Heart right ventricle (tissue), 16 donors: ENCODE data around the gene MB. TPM values are rescaled to one million over a fixed set of nuclear protein-coding genes. Genes with fewer than 3 reads are reported as not detected.

Source experiments
- ATAC-seq, 8 donors: fragments of 200-7000 bp; cut with Tn5 transposase; one replicate each; pipeline ENCODE4 v1.9.1; 2020; ENCODE audit warnings: mild to moderate bottlenecking in 8 of 8, moderate library complexity in 8 of 8, moderate number of reproducible peaks in 1 of 8
- DNase-seq, 2 donors: peaks; one replicate each; pipeline ENCODE4 v3.0.0-alpha.2; 2020
- H3K27ac ChIP-seq, 10 donors: fragments of 200-600 bp; sonication (generic) in 2 of 10; one replicate each; pipeline versions ENCODE4 v1.5.0 to v1.8.0; 2020 to 2022; ENCODE audit warnings: mild to moderate bottlenecking in 3 of 10
- H3K27me3 ChIP-seq, 7 donors: fragments of 200-600 bp; one replicate each; pipeline ENCODE4 v1.8.0; 2021 to 2022; ENCODE audit warnings: mild to moderate bottlenecking in 2 of 7
- H3K36me3 ChIP-seq, 9 donors: fragments of 200-600 bp; sonication (generic) in 1 of 9; one replicate each; pipeline versions ENCODE4 v1.5.0 to v1.8.0; 2020 to 2022; ENCODE audit warnings: mild to moderate bottlenecking in 2 of 9
- H3K4me1 ChIP-seq, 9 donors: fragments of 200-600 bp; sonication (generic) in 1 of 9; one replicate each; pipeline versions ENCODE4 v1.5.0 to v1.8.0; 2020 to 2022; ENCODE audit warnings: mild to moderate bottlenecking in 4 of 9
- H3K4me3 ChIP-seq, 10 donors: fragments of 200-600 bp; sonication (generic) in 2 of 10; one replicate each; pipeline versions ENCODE4 v1.5.0 to v1.8.0; 2020 to 2022; ENCODE audit warnings: mild to moderate bottlenecking in 7 of 10, moderate library complexity in 2 of 10
- H3K9me3 ChIP-seq, 11 donors: fragments of 200-600 bp in 10 of 11; sonication (generic) in 2 of 11; one replicate each; pipeline versions ENCODE4 v1.5.0 to v1.8.0; 2013 to 2022; ENCODE audit warnings: mild to moderate bottlenecking in 2 of 11, control low read depth in 1 of 11, moderate library complexity in 1 of 11
- CTCF ChIP-seq, 9 donors: fragments of 200-600 bp; sonication (generic) in 2 of 9; IDR thresholded peaks; one replicate each; pipeline versions ENCODE4 v1.5.0 to v1.8.0; 2021 to 2022; ENCODE audit warnings: antibody characterized with exemption in 9 of 9, mild to moderate bottlenecking in 5 of 9, moderate library complexity in 1 of 9
- WGBS, 2 donors: extraction: QIAGEN DNeasy Blood & Tissue Kit; methylation state at CpG; one replicate each; pipeline ENCODE4 v1.1.7; 2013; ENCODE audit warnings: inconsistent platforms in 1 of 2; 5-methylcytosine and 5-hydroxymethylcytosine counted together
- intact Hi-C, 10 donors: fragments of 100-400 bp; cut with DNase I; formaldehyde crosslinking; loops; one replicate each; pipeline versions ENCODE4 v1.11.1 to v1.14.2; 2022
- polyA plus RNA-seq, 2 donors: library from polyadenylated mRNA; stranded (reverse); fragments of 200-250 nt; gene quantifications; one replicate each; pipeline ENCODE4 v1.2.3, GENCODE V29; 2013
- total RNA-seq, 10 donors: library from RNA; stranded (reverse); fragmentation: NEBNext Ultra II Directional in 3 of 10; extraction: Animal tissue kit (Norgen Biotek cat#: 25700) in 3 of 10; gene quantifications; one replicate each; pipeline versions ENCODE4 v1.2.1 to v1.2.4, GENCODE V29; 2021 to 2023
- donor health status: Arrhythmogenic right ventricular cardiomyopathy.
- donor health status: ischemic (EF 13 %, LVEDD 7.1; RV severe dilation, severe dysfunction).
- donor health status: healthy with polysubstance abuse.
- donor health status: DM: no; HTN: yes; CAD: no.
- donor health status: DM: no; HTN: no; CAD: no.
- donor health status: ischemic (EF 25% LVEDD 6.9; RV normal size, moderate dysfunction).
- donor health status: ischemic (EF 25% LVEDD 5.7; RV mildly dilated, moderate dysfunction).
- donor health status: healthy.
- donor health status: DM: yes; HTN: yes; CAD: no.
- donor health status: Ischemic cardiomyopathy.
- donor health status: ischemic (EF 35%, LVEDD 5.7; RV mildly dilated, moderate dysfunction).
- donor health status: nonischemic (EF 11% LVEDD 7.7; RV severe dilation, severe dysfunction).
- donor health status: DM: yes; HTN: yes; CAD: no.
- donor health status: PGD.
- donor health status: ischemic (EF 29% LVEDD 5.4; RV normal size, mild dysfunction).
- donor health status: nonischemic (EF 23%, LVEDD 6.1; RV moderate dilation, normal function).

MB gene
- total and polyA plus RNA-seq, 12 donors = 8,931 to 22,407 (median 13,517) TPM

- TF ChIP-seq CTCF (IDR thresholded peaks at IDR 0.05) = no peak
- ATAC-seq (peak; percentile 56 to 89 (median 72)), DNase-seq (peak; percentile 70 to 72)
- peaks cover 13 to 84% (median 39%) of the 10 kb centered on the region in 9 donors for H3K4me1 ChIP-seq
- H3K27ac ChIP-seq = peak overlapping the region; percentile 53 to 92 (median 78)
- H3K27me3 ChIP-seq = no peaks in the 10 kb centered on the region
- H3K9me3 ChIP-seq = no peaks in the 10 kb centered on the region
- H3K36me3 ChIP-seq = peaks cover 0 to 37% (median 0%) of the 10 kb centered on the region in 9 donors
- WGBS, 2 donors = 30 to 46% methylated on average over 13 of the region's 13 CpGs
- H3K4me3 ChIP-seq = no peak overlapping the region
- intact Hi-C loops = no loop called here
These were observed 11.2 kb downstream of the MB start for GRCh38 chr22:35605851-35606481.

GRCh38 chr22:35605369-35605680 is 11.8 kb downstream of the MB start:
- H3K9me3 ChIP-seq = no peaks in the 10 kb centered on the region
- H3K27me3 ChIP-seq = no peaks in the 10 kb centered on the region
- H3K27ac ChIP-seq = peak overlapping the region; percentile 29 to 92 (median 78)
- intact Hi-C loops = no loop called here
- WGBS, 2 donors = 58 to 60% methylated on average over 2 of the region's 2 CpGs
- no peak overlapping the region for H3K4me3 ChIP-seq
- H3K4me1 ChIP-seq = peaks cover 10 to 83% (median 40%) of the 10 kb centered on the region in 9 donors
- TF ChIP-seq CTCF (IDR thresholded peaks at IDR 0.05) = no peak
- peaks cover 0 to 31% (median 0%) of the 10 kb centered on the region in 9 donors for H3K36me3 ChIP-seq
- DNase-seq (no peak), ATAC-seq (no peak)

- peaks cover 0 to 25% (median 0%) of the 10 kb centered on the region in 9 donors for H3K36me3 ChIP-seq
- 37 to 47% methylated on average over 9 of the region's 9 CpGs for WGBS, 2 donors
- H3K27ac ChIP-seq = peak overlapping the region in 9 of 10 donors; percentile 31 to 92 (median 79)
- no peaks in the 10 kb centered on the region for H3K9me3 ChIP-seq
- DNase-seq (no peak), ATAC-seq (peak in 2 of 8 donors; percentile 17 to 23)
- no peak overlapping the region for H3K4me3 ChIP-seq
- no peaks in the 10 kb centered on the region for H3K27me3 ChIP-seq
- no peak for TF ChIP-seq CTCF (IDR thresholded peaks at IDR 0.05)
- peaks cover 10 to 83% (median 45%) of the 10 kb centered on the region in 9 donors for H3K4me1 ChIP-seq
- intact Hi-C loops = no loop called here
These were observed 12.3 kb downstream of the MB start for GRCh38 chr22:35604621-35605368.

- intact Hi-C loops = no loop called here
- Histone ChIP-seq H3K27ac (peak overlapping the region in 4 of 10 donors; percentile 25 to 50 (median 37)), H3K4me1 (peaks cover 7 to 83% (median 32%) of the 10 kb centered on the region in 9 donors), H3K36me3 (peaks cover 0 to 10% (median 0%) of the 10 kb centered on the region in 9 donors), H3K27me3 (no peaks in the 10 kb centered on the region), H3K9me3 (no peaks in the 10 kb centered on the region), H3K4me3 (no peak overlapping the region)
- DNase-seq (no peak), ATAC-seq (peak in 1 of 8 donors; percentile 14)
- TF ChIP-seq CTCF (IDR thresholded peaks at IDR 0.05) = no peak
- WGBS, 2 donors = 59 to 61% methylated on average over 9 of the region's 9 CpGs
These were observed 15.2 kb downstream of the MB start for GRCh38 chr22:35601743-35602615.
